ENCODE measurements around the gene STAMBP.

DNA sequence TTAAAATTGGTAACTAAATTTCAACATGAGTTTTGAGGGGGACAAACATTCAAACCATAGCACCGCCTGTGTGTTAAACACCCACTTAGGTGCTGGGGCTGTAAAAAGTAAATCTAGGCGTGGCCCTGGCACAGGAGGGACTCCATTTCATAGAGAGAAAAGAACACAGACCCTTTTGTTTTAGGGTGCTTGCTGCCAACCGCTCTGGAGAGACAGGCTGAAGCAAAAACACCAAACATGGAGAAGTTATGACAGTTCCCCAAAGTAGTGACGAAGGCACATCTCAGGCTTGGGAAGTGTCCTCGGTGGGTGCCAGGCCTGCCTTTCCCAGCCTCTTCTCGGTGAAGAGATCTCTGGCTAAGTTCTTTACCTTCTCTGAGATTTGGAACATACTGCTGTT is 69.2 kb downstream of the STAMBP start:
- TF ChIP-seq POLR2AphosphoS5 (IDR thresholded peaks at IDR 0.05) = no peak
- TF ChIP-seq EP300 (IDR thresholded peaks at IDR 0.05) = no peak

Data from suprapubic skin (tissue), 4 donors.